Stimulated activated CD4-positive, alpha-beta T cell treated with anti-CD3 and anti-CD28 coated beads, Interleukin-15, amount 100 ng/mL, for 48 hours (primary cell): ENCODE data around the gene DKK3.

ENCODE experiments used
- DNase-seq, 2 donors: peaks; one replicate each; pipeline ENCODE4 v3.0.0-alpha.2; 2020; ENCODE audit warnings: low read depth in 2 of 2

The DKK3 gene

DNA sequence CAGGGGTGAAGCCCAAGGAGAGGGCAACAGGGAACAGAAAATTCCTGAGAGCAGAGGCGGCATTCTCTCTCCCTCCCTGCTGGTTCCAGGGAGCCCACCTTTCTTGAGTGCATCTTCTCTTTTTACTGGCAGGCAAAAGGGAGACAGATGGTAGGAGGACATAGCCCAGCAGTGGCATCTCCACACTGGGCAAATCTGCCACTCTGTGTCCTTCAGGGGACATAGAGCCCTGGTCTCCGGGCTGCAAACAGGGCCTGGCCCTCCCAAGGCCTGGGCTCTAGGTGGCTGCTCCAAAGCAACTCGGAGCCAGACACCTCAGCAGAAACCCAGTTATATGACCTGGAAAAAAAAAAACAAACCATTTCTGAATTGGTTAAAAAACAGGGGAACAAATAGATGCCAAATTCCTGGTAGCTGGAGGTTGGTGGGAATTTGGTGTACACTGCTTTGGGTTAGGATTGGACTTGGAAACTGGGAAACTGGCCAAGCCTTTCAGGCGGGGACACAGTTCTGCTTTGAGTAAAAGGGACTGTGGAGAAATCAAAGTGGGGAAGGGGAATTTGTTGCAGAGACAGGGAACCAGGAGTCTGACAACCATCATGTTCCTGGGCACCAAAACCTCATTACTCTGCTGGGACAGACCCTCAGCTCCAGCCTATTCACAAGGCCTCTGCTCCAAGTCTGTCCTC, 23.6 kb upstream of the DKK3 start:
- DNase-seq: no peak

DNA sequence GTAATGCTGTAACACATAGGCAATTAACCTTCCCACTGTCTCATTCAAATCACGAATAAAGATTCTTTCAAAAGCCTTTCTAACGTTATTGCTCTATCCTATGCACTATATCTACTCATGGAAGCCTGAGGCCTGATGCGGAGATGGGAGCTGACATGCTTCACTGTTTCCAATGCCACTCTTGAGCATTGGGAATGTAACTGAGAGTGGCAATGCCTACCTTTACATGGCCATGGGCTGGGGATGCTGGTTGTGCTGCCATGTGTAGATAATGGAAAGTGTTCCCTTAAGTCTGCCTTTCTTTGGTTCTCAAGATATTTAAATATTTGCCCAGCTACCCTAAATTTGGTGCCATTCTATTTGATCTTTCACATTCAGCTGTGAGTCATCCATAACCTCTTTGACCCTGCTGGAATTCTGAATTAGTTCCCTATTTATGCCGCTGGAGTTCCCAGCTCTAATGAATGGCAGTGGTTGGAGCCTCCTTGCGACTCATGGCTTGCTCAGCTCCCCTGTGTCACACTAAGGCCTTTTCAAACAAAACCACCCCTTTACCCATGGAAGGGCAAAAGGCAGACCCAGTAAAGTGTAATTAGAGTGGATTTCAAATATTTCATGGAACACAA, 21.4 kb upstream of the DKK3 start:
- no peak for DNase-seq

DNA sequence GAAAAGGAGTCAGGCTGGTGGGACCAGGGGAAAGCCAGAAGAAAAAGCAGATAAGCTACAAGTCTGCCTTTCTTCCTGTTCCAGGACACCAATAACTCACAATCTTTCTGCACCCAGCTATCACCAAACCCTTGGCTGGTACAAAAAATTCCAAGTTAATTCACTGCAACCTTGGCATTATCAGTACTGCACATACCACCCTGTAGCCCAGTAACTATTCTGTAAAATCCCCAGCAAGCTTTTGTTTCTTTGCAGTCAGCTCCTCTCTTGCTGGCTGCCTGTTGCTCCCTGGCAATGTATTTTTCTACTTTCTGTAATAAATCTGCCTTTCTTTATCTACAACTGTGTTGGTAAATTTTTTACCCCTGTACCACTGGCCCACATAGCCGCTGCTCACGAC, 20.7 kb upstream of the DKK3 start:
- no peak for DNase-seq

DNA sequence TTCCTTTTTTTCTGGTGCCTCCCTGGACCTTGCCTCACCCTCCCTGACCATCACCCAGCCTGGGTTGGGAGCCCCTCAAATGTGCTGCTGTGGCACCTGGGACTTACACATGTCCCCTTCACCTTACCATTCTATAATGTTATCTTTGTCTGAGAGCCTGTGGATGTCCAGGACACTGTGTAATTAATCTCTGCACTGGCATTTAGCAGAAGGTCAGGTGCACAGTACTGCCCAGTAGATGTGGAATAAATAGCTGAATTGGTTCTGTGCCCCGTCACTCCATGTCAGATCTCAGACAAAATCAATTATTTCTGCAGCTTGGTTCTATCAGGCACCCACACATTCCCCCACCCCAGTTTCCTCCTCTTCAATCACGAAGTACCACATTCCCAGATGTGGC, 19.9 kb upstream of the DKK3 start:
- no peak for DNase-seq

DNA sequence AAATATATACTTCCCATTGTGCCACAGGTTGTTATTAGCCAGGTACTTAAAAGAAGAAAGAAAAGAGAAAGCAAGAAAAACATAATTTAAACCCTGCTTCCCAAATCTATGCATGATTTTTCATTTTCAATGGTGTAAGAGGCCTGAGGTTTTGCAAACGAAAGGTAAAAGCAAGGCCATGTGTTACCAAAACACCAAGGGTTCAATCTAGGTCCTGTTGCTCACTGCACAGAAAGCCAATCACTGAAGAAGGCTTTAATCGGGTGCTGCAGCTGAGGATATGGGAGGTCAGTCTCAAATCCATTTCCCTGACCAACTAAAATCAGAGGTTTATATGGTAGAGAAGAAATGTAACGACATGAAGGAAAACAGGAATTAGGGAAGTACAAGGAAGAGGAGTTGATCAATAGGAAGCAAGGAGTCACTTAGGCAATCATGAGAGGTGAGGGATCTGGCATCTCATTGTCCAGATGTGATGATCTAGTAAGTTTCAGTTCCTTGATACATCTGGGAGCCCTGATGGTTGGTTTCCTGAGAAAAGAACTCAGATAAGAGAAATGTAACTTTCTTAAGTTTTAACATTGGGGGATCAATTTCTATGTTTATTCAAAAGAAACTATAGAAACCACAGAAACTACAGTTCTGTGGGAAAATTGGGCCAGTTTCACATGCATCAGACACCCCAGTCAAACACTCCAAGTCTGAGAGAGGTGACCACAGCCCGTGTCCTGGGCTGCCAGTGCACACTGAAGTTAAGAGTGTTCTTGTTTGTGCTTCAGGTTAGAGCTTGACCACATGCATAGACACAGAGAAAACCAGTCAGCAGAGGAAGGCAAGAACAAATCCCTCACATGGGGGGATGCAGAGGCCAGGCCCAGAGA, 18.1 kb upstream of the DKK3 start:
- DNase-seq: no peak

DNA sequence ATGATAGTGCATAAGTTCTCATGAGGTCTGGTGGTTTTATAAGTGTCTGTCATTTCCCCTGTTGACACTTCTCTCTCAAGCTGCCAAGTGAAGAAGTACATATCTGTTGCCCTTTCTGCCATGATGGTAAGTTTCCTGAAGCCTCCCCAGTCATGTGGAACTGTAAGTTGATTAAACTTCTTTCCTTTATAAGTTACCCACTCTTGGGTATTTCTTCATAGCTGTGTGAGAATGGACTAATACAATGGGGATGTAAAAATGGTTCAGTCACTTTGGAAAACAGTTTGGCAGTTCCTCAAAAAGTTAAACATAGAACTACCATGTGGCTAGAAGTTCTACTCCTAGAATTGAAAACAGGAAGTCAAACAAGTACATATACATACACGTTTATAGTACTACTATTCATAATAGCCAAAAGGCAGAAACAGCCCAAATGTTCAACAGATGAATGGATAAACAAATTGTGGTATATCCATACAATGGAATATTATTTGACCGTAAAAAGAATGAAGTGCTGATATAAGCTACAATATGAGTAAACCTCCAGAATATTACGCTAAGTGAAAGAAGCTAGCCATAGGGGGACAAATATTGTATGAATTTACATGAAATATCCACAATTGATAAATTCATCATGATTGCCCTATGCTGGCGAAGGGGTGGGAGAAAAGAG, 16.0 kb upstream of the DKK3 start:
- no peak for DNase-seq

DNA sequence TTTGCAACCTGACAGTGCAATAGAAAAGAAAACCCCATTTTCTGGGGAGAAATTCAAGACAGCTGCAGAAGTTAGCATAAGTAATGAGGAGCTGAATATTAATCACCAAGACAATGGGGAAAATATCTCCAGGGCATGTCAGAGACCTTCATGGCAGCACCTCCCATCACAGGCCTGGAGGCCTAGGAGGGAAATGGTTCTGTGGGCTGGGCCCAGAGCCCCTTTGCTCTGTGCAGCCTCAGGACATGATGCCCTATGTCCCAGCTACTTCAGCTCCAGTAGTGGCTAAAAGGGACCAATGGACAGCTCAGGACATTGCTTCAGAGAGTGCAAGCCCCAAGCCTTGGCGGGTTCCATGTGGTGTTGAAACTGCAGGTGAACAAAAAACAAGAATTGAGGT, 14.6 kb upstream of the DKK3 start:
- no peak for DNase-seq

DNA sequence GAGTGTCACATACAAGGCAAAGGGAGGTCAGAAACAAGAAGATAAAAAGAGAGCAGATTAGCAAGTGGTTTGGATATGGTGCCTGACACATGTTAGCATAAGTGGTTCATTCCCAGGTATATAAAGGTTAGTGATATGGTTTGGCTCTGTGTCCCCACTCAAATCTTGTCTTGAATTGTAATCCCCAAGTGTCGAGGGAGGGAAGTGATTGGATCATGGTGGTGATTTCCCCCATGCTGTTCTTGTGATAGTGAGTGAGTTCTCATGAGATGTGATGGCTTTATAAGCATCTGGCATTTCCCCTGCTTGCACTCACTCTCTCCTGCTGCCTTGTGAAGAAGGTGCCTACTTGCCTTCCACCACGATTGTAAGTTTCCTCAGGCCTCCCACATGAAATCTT, 12.1 kb upstream of the DKK3 start:
- no peak for DNase-seq

DNA sequence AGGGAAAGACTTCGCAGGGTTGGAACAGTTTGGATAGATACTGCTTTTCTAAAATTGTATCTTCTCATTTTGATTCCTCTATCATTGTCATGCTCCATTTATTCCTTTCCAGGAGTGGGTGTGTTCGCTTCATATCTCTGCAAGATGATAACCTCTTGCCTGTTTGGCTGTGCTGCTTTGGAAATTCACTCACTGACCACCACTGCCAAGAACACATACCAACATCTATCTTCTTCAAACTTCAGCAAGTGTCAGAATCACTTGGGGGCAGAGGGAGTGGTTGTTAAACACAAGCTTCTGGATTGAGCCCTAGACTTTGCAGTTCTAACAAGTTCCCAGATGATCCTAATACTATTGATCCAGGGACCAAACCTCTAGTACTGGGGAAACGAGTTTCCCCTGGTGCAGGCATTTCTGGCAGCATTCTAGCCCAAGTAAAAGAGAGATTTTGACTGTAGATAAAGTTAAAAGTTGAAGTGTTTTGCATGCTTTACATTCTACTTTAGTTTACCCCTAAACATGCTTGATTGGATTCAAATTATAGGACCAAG, 11.5 kb upstream of the DKK3 start:
- DNase-seq: no peak

DNA sequence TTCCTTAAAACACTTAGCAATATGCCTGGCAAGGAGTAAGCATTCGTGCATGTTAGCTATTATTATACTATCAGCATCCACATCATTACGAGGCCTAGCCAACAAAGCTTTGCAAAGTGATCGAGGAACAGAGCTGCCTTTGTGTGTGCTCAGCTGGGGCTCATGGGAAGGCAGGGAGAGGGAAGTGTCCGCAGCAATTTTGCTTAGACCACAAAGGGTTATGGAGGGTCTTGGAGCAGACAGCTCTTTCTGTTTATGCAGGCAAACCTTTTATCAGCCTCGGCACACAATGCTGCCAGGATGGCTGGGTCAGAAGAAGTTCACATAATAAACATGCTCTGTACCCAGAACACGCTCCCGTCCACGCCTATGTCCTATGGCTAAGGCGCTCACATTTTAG, 10.9 kb upstream of the DKK3 start:
- DNase-seq: no peak

DNA sequence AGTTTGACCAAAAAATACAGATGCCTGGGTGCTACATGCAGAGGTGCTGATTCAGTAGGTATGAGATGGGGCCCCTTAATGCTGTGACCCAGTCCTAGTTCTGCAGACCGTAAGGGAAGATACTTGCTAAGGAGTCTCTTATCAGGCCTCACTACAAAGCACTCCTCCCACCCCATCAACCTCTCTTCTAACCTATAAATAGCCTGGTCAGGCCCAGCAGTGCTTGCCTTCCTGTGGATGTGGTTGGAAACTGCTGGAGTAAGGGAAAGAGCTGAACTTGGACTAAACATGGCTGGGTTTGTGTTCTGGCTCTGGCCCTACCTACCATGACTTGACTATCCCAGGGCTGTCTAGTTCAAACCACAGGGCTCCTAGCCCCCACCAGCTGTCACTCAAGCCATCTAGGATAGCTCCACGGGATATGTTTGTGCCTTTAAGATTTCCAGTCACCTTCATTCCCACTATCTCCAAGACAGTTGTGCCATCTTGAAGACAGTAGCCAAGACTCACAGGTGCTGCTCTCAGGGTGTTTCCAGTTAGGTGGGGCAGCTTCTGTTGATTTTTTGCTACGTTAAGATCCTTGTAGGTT, 9.5 kb upstream of the DKK3 start:
- no peak for DNase-seq

DNA sequence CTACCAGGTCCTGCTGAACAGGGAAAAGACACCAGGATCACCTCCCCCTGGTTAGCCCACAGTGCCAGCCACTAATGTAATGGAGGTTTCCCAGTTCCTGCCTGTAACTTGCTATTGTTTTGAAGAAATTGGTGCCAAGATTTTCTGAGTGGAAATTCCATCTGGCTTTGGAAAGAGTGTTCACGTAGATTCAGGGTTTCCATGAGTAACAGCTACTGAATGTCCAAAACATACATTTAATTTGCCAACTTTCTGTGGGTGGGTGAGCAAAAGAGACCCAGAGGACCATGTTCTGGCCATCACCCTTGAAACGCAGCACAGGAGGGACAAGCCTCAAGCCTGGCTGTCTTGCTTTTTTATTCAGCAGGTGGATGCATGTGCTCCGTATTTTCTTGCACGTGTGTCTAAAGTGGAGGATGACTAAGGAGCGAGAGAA, 8.8 kb upstream of the DKK3 start:
- DNase-seq: no peak

DNA sequence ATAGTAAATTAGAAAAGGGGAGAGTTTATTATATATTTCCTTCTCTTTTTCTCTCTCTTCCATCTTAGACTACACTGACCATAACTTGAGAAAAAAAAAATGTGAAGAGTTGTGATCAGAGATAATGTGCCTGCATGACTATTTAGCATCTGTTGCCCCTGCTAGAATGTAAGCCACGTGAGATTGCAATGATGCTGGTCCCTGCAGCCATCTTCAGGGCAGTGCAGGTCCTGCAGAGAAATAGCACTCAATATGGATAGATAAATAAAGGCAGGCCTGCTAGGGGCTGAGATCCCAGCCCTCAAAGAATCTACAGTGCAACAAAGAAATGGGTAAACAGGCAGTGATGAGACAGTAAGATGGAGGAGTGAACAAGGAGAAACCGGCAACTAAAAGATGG, 7.8 kb upstream of the DKK3 start:
- no peak for DNase-seq

DNA sequence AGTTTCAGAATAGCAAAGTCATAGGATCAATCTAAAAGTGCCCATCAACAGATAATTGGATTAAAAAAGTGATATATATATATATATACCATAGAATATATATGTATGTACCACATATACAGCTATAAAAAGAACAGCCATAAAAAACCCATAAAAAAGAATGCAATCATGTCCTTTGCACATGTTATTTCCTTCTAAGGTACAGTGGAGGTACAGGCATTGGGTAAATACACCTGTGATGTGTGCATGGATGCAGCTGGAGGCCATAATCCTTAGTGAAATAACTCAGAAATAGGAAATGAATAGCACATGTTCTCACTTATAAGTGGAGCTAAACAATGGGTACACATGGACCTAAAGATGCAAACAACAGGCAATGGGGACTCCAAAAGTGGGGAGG, 7.1 kb upstream of the DKK3 start:
- no peak for DNase-seq

DNA sequence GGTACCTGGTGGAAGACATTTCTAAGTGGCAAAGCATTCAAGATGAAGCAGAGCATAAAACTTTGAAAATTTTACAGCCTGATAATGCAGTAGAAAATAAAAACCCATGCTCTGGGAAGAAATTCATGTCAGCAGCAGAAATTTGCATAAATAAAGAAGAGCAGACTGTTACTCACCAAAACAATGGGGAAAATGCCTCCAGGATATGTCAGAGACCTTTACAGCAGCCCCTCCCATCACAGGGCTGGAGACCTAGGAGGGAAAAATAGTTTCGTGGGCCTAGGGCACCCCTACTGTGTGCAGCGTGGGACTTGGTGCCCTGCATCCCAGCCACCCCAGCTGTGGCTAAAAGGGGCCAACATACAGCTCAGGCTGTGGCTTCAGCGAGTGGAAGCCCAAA, 5.4 kb upstream of the DKK3 start:
- no peak for DNase-seq

DNA sequence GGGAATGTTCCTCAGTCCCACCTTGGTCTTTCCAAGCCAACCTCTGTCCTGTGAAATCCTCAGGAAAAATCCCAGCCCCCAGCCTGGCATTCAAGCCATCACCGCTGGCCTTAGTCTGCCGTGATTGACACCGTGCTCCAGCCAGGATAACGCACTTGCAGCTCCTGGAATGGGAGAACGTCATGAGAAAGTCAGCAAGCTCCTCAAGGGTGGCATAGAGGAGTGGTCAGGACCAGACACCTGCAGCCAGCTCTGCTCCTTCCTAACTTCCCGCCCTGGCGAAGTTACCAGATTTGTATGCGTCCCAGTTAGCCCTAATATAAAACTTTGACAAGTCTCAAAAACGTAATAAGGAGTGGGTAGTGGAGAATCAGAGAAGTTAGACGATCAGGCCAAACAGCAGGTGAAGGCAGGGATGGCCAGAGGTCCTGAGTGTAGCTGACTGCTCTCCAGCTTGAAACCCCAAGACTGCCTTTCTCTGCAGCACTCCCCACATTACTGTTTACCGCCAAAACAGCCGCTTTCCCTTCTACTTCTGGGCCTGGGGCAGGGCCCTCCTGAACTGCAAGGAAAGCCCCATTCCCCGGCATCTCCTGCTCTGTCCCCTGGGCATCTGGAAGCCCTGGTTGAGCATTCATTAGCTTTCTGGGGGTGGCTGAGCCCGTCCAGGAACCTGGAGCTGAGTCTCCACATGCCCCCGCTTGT, 1.3 kb upstream of the DKK3 start:
- DNase-seq: no peak

DNA sequence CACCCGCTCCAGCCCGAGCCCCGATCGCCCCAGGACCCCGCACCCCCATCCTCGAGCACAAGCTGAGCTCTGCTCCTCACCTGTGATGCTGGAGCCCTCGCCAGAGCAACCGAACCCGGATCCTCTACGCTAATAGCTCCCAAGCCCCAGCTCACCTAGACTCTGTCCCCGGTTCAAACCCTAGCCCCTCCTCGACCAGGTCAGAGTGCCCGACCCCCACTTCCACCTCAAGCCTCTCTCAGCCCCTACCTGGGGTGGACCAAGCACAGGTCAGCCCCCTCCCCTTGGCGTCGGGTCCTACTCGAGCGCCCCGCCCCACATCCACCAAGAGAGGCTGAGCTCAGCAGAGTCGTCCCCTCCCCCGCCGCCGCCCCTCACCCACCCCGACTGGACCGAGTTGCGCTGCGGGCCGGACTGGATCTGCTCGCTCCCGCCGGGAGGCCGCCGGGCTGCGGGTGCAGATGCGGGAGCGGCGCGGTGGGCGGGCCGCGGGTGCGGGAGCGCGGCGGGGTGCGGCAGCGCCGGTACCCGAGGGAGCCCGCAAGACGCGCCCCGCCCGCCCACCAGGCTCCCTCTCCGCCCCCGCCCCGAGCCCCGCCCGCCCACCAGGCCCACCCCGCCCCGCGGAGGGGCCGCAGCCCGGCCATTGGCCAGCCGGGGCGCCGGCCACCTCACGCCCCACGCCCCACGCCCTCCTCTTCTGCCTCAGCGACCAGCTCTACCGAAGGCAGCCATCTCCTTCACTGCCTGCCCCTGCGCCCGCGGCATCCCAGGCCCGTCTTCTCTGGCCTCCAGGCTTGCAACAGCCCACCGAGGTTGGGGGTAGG, 577 bp upstream of the DKK3 start:
- no peak for DNase-seq

DNA sequence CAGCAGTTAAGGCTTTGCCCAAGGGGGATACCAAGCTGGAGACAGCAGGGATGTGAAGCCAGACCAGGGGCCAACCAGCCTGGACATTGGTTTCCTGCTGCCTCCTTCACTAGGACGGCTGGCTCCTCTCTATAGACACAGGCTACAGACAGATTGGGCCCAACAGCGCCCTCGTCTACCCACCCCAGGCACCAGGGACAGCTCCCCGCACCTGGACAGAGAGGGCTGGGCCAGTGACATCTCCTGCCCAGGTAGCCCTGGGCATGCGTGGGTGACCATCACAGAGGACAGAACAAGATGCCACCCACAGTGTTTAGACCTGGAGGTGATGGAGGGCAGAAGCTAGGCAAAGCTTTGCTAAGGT, 1.2 kb downstream of the DKK3 start:
- no peak for DNase-seq

DNA sequence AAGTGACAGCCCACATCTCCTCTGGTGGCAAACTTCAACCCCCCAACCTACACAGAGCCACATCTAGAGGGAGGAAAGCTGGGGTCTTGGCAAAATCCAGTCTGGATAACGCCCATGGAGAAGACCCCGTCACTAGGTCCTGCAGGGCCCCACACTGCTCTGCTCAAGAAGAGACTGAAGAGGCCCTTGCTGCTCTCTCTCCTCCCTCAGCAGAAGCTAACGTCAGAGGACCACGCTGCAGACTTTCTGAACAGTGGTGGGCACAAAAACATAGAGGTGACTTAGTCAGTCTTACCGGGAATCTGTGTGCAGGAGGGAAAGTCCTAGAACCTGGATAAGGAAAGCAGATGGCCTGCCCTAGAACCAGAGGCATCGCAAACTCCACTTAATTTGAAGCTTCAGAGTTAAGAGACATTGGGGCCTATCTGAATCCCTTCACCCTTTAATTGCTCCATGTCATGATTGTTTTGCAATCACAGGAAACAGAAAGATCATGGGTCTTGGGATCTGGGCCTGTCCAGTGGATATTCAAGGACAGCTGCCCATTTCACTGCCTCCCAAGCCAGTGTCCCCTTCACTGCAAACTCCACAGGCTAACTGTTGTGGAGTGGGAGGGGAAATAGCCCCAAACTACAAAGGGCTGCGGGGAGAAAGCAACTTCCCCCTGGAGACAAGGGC, 1.7 kb downstream of the DKK3 start:
- no peak for DNase-seq

DNA sequence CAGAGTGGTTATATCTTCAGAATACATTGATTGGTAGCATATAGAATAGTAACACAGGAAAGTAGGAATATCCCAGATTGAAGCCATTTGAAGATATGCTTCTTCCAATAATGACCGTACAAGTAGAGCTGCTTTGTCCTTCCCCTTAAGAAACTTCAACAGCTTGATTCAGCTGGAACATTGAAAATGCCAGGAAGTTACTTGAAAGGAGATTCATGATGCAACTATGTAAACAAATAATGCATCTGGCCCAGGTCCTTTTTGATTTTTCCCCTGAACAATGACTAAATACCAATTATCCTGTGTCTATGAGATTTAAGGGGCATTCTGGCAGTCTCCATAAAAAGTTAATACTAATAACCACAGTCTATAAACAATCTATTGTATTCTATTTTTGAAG, 3.0 kb downstream of the DKK3 start:
- DNase-seq: no peak
